SJCRH30 (cell line): ENCODE measurements around the gene SPDYE17. TPM values are rescaled to one million over a fixed set of nuclear protein-coding genes. Genes with fewer than 3 reads are reported as not detected.
"Not testable (repeated sequence)": the region's sequence is repeated elsewhere in the genome, so short reads cannot be mapped to it uniquely, and the experiment has no call there.

Experiments used
- DNase-seq, 2 experiments: peaks; one replicate each; pipeline ENCODE4 v3.0.0-alpha.2; 2015 to 2020
- H3K27ac ChIP-seq: fragments of 250-450 bp; sonication (Bioruptor Pico); 2 replicates; pipeline ENCODE4 v1.5.1; 2020; ENCODE audit warnings: mild to moderate bottlenecking, moderate library complexity
- H3K27me3 ChIP-seq: fragments of 250-450 bp; sonication (Bioruptor Pico); 2 replicates; pipeline ENCODE4 v1.5.1; 2020; ENCODE audit warnings: mild to moderate bottlenecking, moderate library complexity
- H3K36me3 ChIP-seq: fragments of 250-450 bp; sonication (Bioruptor Pico); 2 replicates; pipeline ENCODE4 v1.5.1; 2020; ENCODE audit warnings: mild to moderate bottlenecking, moderate library complexity
- H3K4me1 ChIP-seq: fragments of 250-450 bp; sonication (Bioruptor Pico); 2 replicates; pipeline ENCODE4 v1.5.1; 2020; ENCODE audit warnings: mild to moderate bottlenecking, moderate library complexity
- H3K4me3 ChIP-seq: fragments of 250-450 bp; sonication (Bioruptor Pico); 2 replicates; pipeline ENCODE4 v1.5.1; 2020; ENCODE audit warnings: mild to moderate bottlenecking, moderate library complexity
- H3K9me3 ChIP-seq: fragments of 250-450 bp; sonication (Bioruptor Pico); replicated peaks from 2 replicates; pipeline ENCODE4 v1.5.1; 2020; ENCODE audit warnings: mild to moderate bottlenecking, moderate library complexity
- total RNA-seq: library from RNA; depleted of rRNA; stranded (reverse); fragments of >200 nt; shearing (Covaris generic); gene quantifications from 2 replicates; pipeline ENCODE4 v1.2.3, GENCODE V29; 2014; rRNA removed

Gene SPDYE17, protein sequence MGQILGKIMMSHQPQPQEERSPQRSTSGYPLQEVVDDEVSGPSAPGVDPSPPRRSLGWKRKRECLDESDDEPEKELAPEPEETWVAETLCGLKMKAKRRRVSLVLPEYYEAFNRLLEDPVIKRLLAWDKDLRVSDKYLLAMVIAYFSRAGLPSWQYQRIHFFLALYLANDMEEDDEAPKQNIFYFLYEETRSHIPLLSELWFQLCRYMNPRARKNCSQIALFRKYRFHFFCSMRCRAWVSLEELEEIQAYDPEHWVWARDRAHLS
- not detected in 2 replicates for total RNA-seq

DNA sequence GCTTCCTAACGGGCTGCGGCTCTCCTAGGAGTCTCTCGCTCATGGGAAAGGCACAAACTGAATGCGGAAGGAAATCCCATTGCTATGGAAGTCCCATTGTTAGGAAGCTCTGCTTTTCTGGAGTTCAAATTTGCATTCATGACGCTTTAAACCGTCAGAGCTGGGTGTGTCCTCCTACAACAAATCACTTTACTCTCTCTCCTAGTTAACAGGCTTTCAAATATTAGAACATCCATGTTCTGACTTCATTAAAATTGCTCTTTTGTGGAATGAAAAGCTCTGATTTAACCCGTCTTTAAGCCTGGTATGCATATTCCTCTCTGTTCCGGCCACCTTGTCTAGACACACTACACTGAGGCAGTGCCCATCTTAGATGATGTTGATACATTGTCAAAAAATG, at the start of gene SPDYE17:
SPDYE17 (minus strand) TSS at position 101 of the 400 bp plus-strand sequence. CDS start 1,791 bp downstream, outside the sequence.
- H3K4me1 ChIP-seq, DNase-seq, H3K27me3 ChIP-seq, H3K27ac ChIP-seq, H3K36me3 ChIP-seq, H3K9me3 ChIP-seq, H3K4me3 ChIP-seq: not testable (repeated sequence)

DNA sequence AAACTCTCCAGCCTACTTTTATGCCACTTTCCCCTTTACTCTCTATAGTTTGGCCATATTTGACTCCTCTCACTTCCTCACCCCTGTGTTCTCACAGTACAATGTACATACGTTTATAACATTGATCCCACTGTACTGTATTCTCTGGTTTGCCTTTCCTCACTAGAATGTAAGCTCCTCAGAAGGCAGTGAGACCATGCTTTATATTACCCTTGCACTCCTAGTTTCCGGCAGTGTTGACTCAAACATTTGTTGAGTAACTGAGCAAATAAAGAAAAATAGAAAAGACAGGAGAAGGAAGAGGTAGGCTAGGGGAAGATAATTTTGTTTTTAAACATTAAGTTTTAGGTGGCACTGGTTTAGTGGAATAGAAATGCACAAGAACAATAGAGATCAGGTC, 48.1 kb upstream of the SPDYE17 start:
- H3K4me3 ChIP-seq, DNase-seq, H3K9me3 ChIP-seq, H3K27ac ChIP-seq, H3K4me1 ChIP-seq, H3K27me3 ChIP-seq, H3K36me3 ChIP-seq: not testable (repeated sequence)

DNA sequence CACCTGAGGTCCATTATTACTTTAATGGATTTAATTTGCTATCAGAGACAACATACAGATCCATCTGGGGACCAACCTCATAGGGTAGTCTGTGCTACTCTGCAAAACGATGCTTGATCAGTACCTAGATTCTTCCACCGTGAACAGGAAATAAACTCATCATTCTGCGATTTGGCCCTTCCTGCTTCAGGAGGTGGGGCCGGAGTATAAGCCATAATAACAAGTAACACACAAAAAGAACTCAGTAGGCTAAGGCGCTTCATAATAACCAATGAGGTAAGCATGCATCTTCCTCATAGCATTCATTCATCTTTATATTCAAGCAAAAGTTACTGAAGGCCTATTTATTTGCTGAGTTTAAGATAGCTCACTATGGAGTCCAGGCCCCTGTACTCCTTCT, 47.5 kb upstream of the SPDYE17 start:
- not testable (repeated sequence) for H3K4me3 ChIP-seq, H3K4me1 ChIP-seq, DNase-seq, H3K27ac ChIP-seq, H3K27me3 ChIP-seq, H3K9me3 ChIP-seq, H3K36me3 ChIP-seq

DNA sequence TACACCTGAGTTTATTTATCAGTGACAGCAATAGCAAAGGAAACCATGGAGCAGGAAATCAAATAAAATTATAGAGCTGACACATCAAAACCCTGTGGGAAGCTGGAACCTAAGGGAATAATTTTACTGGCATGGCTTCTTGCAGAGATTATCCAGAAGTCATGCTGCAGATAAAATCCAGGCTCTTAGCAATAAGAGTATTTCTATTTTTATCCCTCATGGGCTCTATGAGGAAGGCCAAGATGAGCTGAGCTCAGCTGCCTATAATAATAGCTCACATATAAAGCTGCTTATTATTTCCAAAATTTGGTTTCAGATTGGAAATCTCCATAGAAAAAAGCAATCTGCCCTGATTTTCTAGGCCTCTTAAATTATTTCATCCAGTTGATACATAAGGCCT, 47.0 kb upstream of the SPDYE17 start:
- H3K36me3 ChIP-seq, H3K9me3 ChIP-seq, H3K4me3 ChIP-seq, H3K27ac ChIP-seq, DNase-seq, H3K27me3 ChIP-seq, H3K4me1 ChIP-seq: not testable (repeated sequence)

DNA sequence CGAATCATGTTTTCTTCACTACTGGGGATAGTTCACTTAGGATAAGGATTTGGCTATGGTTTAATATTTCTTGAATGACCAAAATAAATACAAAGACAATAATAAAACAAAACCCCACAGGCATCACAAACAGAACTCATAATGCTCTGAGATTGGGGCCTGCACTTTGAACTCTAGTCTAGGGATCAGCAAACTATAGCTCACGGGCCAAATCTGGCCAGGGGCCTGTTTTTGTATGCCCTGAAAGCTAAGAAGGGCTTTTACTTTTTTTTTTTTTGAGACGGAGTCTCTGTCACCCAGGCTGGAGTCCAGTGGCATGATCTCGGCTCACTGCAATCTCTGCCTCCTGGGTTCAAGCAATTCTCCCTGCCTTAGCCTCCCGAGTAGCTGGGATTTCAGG, 44.9 kb upstream of the SPDYE17 start:
- not testable (repeated sequence) for H3K4me3 ChIP-seq

DNA sequence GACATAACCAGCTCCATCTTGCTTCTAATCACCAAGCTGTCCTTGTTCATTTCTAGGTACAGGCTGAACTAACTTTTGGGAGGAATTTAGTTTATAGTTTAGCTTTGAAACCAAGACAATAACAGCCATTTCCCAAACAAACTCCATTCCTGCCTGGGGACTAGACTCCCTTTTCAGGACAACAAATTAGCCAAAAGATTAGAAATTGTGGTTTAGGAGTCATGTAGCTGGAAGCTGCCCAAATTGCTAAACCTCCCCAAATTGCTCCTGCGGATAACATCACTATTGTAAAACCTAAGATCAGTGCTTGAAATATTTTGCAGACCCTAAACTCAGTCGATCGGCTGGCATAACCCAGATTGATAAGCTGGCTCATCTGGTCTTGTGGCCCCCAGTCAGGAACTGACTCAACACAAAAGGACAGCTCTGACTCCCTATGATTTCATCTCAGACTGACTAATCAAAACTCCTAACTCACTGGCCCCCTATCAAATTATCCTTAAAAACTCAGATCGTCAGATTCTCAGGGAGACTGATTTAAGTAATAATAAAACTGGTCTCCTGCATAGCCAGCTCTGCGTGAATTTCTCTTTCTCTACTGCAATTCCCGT, 42.7 kb upstream of the SPDYE17 start:
- DNase-seq, H3K27me3 ChIP-seq, H3K36me3 ChIP-seq, H3K4me1 ChIP-seq, H3K27ac ChIP-seq, H3K9me3 ChIP-seq, H3K4me3 ChIP-seq: not testable (repeated sequence)

More for the DNA sequence above, 44.9 kb upstream of the SPDYE17 start:
- not testable (repeated sequence) for DNase-seq, H3K27me3 ChIP-seq, H3K27ac ChIP-seq, H3K4me1 ChIP-seq, H3K9me3 ChIP-seq, H3K36me3 ChIP-seq

DNA sequence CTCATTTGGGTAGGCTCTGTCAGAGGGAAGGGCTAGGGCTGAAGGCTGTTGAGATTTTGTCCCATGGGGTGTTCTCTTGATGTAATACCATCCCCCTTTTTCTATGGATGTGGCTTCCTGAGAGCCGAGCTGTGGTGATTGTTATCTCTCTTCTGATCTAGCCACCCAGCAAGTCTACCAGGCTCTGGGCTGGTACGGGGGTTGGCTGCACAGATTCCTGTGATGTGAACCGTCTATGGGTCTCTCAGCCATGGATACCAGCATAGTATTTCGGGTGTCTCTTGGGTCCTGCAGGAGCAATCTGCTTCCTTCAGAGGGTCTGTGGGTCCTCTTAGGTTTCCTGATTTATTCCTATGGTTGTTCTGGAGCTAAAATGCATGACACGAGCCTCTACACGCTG, 38.9 kb upstream of the SPDYE17 start:
- not testable (repeated sequence) for H3K36me3 ChIP-seq, H3K4me3 ChIP-seq, H3K27me3 ChIP-seq, H3K27ac ChIP-seq, H3K4me1 ChIP-seq, DNase-seq, H3K9me3 ChIP-seq

DNA sequence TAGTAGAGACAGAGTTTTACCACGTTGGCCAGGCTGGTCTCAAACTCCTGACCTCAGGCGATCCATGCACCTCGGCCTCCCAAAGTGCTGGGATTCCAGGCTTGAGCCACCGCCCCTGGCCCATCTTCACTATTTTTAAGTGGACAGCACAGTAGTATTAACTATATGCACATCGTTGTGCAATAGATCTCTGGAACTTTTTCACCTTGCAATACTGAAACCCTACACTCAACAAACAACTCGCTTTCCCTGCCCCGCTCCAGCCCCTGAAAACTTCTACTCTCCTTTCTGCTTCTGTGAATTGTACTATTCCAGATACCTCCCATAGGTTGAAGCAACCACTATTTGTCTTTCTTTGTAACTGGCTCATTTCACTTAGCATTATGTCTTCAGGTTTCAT, 33.7 kb upstream of the SPDYE17 start:
- not testable (repeated sequence) for H3K4me1 ChIP-seq, H3K36me3 ChIP-seq, H3K4me3 ChIP-seq, H3K27me3 ChIP-seq, H3K9me3 ChIP-seq, H3K27ac ChIP-seq, DNase-seq

DNA sequence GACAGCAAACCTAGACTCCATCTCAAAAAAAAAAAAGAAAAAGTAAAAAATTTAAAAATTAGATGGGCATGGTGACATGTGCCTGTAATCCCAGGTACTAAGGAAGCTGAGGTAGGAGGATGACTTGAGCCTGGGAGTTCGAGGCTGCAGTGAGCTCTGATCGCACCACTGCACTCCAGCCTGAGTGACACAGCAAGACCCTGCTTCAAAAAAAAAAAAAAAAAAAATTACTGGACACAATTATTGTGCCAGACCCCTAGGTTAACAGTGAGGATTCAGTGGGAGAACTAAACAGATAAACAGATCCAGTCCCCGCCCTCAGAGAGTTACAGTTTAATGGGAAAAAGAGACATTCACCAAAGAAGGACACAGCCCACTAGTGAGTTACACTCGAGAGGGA, 31.6 kb upstream of the SPDYE17 start:
- not testable (repeated sequence) for H3K9me3 ChIP-seq, H3K4me3 ChIP-seq, H3K27ac ChIP-seq, H3K27me3 ChIP-seq, H3K4me1 ChIP-seq, H3K36me3 ChIP-seq, DNase-seq

DNA sequence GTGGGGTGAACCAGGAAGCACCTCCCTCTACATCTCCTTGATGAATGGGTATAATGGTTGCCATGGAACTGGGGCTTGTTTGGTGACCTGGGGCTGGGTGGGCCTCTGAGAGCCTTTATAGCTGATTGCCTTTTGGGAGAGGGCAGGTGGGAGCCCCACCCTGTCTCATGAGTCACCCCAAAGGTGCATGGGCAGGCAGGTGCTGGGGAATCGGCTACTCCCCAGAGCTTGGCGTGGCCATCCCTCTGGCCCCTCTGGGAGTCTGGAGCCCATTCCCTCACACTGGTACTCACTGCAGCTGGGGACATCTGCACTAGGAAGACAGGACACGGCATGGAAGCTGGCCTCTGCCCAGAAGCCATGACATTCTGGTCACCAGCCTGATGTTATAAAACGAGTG, 30.4 kb upstream of the SPDYE17 start, which contains the start of gene SPDYE18:
SPDYE18 (minus strand) TSS at position 2 of the 400 bp plus-strand sequence. CDS start 2,046 bp downstream, outside the sequence.
- not testable (repeated sequence) for DNase-seq, H3K27me3 ChIP-seq, H3K27ac ChIP-seq, H3K9me3 ChIP-seq, H3K4me3 ChIP-seq, H3K36me3 ChIP-seq, H3K4me1 ChIP-seq

DNA sequence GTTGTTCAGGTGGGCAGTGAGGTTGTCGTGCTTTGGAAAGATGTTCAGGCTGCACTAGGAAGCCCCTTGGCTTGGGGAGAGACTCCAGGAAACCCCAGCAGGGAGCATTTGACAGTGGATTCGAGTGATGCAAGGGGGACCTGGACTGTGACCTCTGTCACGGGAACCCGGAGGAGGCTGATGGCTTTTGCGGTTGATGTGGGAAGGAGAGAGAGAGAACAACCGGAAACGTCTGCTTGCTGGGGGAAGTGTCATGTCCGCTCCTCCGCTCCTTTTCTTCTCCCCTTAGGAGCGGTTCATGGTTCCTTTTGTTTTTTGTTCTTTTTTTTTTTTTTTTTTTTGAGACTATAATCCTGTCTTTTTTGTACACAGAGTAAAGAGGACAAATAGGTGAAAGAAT, 5.8 kb downstream of the SPDYE17 start:
- H3K4me1 ChIP-seq, H3K36me3 ChIP-seq, H3K27me3 ChIP-seq, DNase-seq, H3K4me3 ChIP-seq, H3K9me3 ChIP-seq, H3K27ac ChIP-seq: not testable (repeated sequence)

DNA sequence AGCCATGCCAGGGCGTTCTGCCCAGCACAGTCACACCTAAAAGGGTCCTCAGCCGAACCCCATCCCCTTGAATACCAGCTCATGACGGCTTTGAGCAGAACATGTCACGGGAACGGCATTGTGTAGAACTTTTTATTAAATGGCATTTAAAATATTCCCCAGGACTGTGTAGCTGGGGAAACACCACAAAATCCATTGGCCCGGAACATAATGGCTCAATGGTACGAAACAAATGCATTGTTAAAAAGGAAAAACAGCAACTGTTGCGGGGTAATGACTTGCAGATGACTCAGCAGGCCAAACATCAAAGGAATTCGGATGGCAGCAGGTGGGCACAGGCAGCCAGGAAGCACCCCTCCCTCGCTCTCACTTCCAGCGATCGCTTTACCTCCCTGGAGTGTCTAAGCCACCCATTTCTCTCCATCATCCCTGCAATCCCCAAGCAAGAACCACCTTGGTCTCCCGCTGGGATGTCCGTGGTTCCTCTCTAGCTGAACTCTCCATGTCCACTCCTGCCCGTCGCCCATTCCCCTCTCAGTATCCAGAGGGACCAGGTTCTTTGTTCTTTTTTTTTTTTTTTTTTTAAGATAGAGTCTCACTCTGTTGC, 22.0 kb downstream of the SPDYE17 start:
- not testable (repeated sequence) for H3K36me3 ChIP-seq, H3K27ac ChIP-seq, H3K27me3 ChIP-seq, H3K4me1 ChIP-seq, H3K9me3 ChIP-seq, H3K4me3 ChIP-seq
- DNase-seq, result peak in 1 of 2 experiments; percentile 24

DNA sequence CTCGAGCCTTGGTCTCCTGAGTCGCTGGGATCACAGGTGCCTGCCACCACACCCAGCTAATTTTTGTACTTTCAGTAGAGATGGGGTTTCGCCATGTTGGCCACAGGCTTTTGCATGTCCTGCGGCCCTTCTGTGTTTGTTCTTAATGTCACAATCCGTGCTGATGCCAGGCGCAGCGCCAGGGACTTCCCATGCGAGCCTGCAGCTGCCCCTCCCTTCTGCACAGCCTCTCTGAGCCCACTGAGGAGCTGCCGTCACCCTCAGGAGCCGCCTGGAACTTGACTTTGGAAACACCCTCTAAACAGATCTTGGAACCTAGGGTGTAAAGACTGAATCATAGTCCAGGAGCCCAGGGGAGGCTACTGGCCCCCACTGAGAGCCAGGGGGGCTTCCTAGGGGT, 24.2 kb downstream of the SPDYE17 start:
- H3K27ac ChIP-seq, DNase-seq, H3K4me1 ChIP-seq, H3K4me3 ChIP-seq, H3K9me3 ChIP-seq, H3K36me3 ChIP-seq, H3K27me3 ChIP-seq: not testable (repeated sequence)

DNA sequence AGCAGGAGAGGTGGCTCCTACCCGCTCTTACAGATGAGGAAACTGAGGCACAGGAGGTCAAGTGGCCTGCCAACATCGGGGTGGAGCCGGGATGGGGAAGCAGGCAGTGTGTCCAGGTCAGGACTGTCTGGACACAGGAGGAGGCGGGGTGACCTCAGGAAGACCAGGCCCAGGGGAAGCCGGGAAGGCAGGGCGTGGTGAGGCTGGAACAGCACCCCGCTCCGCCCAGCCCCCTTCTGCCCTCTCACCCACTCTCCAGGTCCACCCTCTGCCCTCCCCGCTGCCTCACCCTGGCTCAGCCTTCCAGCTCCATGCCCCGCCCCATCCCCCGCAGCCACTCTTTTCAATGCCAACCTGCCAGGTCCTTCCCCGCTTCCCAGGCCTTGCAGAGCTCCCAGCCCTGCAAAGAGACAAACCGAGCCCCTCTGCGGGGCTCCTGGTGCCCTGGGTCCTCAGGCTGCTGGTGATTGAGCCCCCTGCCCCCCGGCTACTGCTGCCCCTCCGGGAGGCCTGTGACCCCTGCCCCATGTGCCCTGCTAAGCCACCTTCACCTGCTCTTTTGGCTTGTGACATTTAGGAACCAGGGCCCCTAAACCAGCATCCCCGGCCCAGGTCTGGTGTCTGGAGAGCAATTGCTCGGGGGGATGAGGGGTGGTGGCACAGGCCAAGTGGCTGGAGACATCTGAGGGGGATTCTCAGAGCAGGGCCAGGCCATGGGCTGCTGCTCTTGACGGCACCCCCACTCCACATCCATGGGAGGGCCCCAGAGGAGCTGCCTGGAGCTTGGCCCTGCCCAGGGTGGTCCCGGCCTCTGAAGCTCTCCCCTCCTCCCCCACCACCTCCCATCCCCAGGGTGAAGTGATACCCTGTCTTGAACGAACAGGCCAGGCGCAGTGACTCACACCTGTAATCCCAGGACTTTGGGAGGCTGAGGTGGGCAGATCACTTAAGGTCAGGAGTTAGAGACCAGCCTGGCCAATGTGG, 25.7 kb downstream of the SPDYE17 start:
- not testable (repeated sequence) for H3K27ac ChIP-seq, H3K27me3 ChIP-seq, H3K4me3 ChIP-seq, H3K36me3 ChIP-seq, H3K4me1 ChIP-seq, H3K9me3 ChIP-seq, DNase-seq
